Stimulated activated CD4-positive, alpha-beta T cell treated with anti-CD3 and anti-CD28 coated beads, Interleukin-12 subunit alpha, Interleukin-12 subunit beta, amount 100 ng/mL, for 4 hours (primary cell): ENCODE results near the gene ERCC8.
"Not testable (repeated sequence)": the region's sequence is repeated elsewhere in the genome, so short reads cannot be mapped to it uniquely, and the experiment has no call there.

Experiments used
- DNase-seq: peaks from one replicate; pipeline ENCODE4 v3.0.0-alpha.2; 2020

Gene ERCC8

GRCh38 chr5:60903356-60903755 lies 41.5 kb downstream of the ERCC8 start:
- DNase-seq = no peak

GRCh38 chr5:60896991-60897390 lies 47.9 kb downstream of the ERCC8 start:
- DNase-seq = no peak

- DNase-seq = no peak
These were observed 51.3 kb downstream of the ERCC8 start for GRCh38 chr5:60893521-60893920.

- DNase-seq = no peak
These were observed 53.2 kb downstream of the ERCC8 start for GRCh38 chr5:60891667-60892066.

- DNase-seq = no peak
These were observed 56.4 kb downstream of the ERCC8 start for GRCh38 chr5:60888359-60889061.

- no peak for DNase-seq
These were observed 57.1 kb downstream of the ERCC8 start for GRCh38 chr5:60887746-60888145.

- DNase-seq = no peak
These were observed 57.8 kb downstream of the ERCC8 start for GRCh38 chr5:60887096-60887495.

- no peak for DNase-seq
These were observed 58.7 kb downstream of the ERCC8 start for GRCh38 chr5:60886158-60886557.

GRCh38 chr5:60883229-60883628 lies 61.6 kb downstream of the ERCC8 start:
- no peak for DNase-seq

GRCh38 chr5:60872892-60873291 lies 72.0 kb downstream of the ERCC8 start:
- DNase-seq = no peak

GRCh38 chr5:60870857-60871256 lies 74.0 kb downstream of the ERCC8 start:
- DNase-seq = no peak

- DNase-seq = not testable (repeated sequence)
These were observed 84.3 kb downstream of the ERCC8 start for GRCh38 chr5:60860572-60860971.

- no peak for DNase-seq
These were observed 88.8 kb downstream of the ERCC8 start for GRCh38 chr5:60856066-60856465.

- DNase-seq = no peak
These were observed 91.9 kb downstream of the ERCC8 start for GRCh38 chr5:60852940-60853339.

GRCh38 chr5:60852317-60852716 lies 92.6 kb downstream of the ERCC8 start:
- DNase-seq = no peak

GRCh38 chr5:60851626-60852025 lies 93.2 kb downstream of the ERCC8 start:
- DNase-seq = no peak

GRCh38 chr5:60846298-60846697 lies 98.6 kb downstream of the ERCC8 start:
- no peak for DNase-seq

GRCh38 chr5:60843936-60844905 lies 100.6 kb downstream of the ERCC8 start, which contains the start of gene ELOVL7:
Gene ELOVL7 (minus strand): TSS chr5:60844269. CDS start chr5:60787397, 56,872 bp downstream.
- peak; percentile 32 for DNase-seq

GRCh38 chr5:60843386-60843935 lies 101.4 kb downstream of the ERCC8 start:
- no peak for DNase-seq

GRCh38 chr5:60842871-60843385 lies 101.9 kb downstream of the ERCC8 start:
- no peak for DNase-seq

GRCh38 chr5:60841361-60841760 lies 103.5 kb downstream of the ERCC8 start:
- no peak for DNase-seq

- DNase-seq = no peak
These were observed 108.7 kb downstream of the ERCC8 start for GRCh38 chr5:60836131-60836530.

GRCh38 chr5:60835554-60835953 lies 109.3 kb downstream of the ERCC8 start:
- DNase-seq = no peak
